HepG2 (cell line): ENCODE data around the gene B3GNT8. TPM values are rescaled to one million over a fixed set of nuclear protein-coding genes. Genes with fewer than 3 reads are reported as not detected.

ENCODE experiments used
- ATM ChIP-seq: fragments of 450-650 bp; IDR thresholded peaks from 2 replicates; pipeline ENCODE4 v1.7.1; 2017; ENCODE audit warnings: mild to moderate bottlenecking, borderline replicate concordance
- CSRNP1 ChIP-seq: sonication (generic); formaldehyde crosslinking; IDR thresholded peaks from 2 replicates; pipeline ENCODE4 v1.8.1; 2023; ENCODE audit warnings: mild to moderate bottlenecking, missing genetic modification reagents
- GATA4 ChIP-seq: sonication (generic); IDR thresholded peaks from 2 replicates; pipeline ENCODE4 v1.6.1; 2016; ENCODE audit warnings: antibody characterized with exemption, low read depth, borderline replicate concordance
- HMGXB3 ChIP-seq: sonication (generic); formaldehyde crosslinking; IDR thresholded peaks from 2 replicates; pipeline ENCODE4 v1.4.0; 2020; ENCODE audit warnings: missing genetic modification reagents, borderline replicate concordance
- NCOA1 ChIP-seq: sonication (generic); formaldehyde crosslinking; IDR thresholded peaks from 2 replicates; pipeline ENCODE4 v1.9.0; 2021; ENCODE audit warnings: missing genetic modification reagents
- REST ChIP-seq, 2 experiments: IDR thresholded peaks; 2 replicates each; pipeline ENCODE4 v1.6.1; 2011 to 2012; ENCODE audit warnings: low read length in 2 of 2, borderline replicate concordance in 1 of 2, low read depth in 1 of 2, mild to moderate bottlenecking in 1 of 2, moderate library complexity in 1 of 2
- SMAD1 ChIP-seq: sonication (generic); formaldehyde crosslinking; IDR thresholded peaks from 2 replicates; pipeline ENCODE4 v1.4.0; 2020; ENCODE audit warnings: missing genetic modification reagents, low read depth, mild to moderate bottlenecking, borderline replicate concordance
- TEAD2 ChIP-seq: sonication (generic); formaldehyde crosslinking; IDR thresholded peaks from 2 replicates; pipeline ENCODE4 v1.9.0; 2021; ENCODE audit warnings: missing genetic modification reagents
- ZBTB38 ChIP-seq: sonication (generic); formaldehyde crosslinking; IDR thresholded peaks from 2 replicates; pipeline ENCODE4 v1.5.1; 2020; ENCODE audit warnings: mild to moderate bottlenecking, missing genetic modification reagents
- ZFP82 ChIP-seq: sonication (generic); formaldehyde crosslinking; IDR thresholded peaks from 2 replicates; pipeline ENCODE4 v1.5.1; 2020; ENCODE audit warnings: mild to moderate bottlenecking, missing genetic modification reagents, borderline replicate concordance
- ZFYVE20 ChIP-seq: sonication (generic); formaldehyde crosslinking; IDR thresholded peaks from 2 replicates; pipeline ENCODE4 v1.8.0; 2023; ENCODE audit warnings: low read depth, mild to moderate bottlenecking, moderate library complexity, missing genetic modification reagents, borderline replicate concordance
- ZKSCAN1 ChIP-seq: fragments of 150-350 bp; IDR thresholded peaks from 2 replicates; pipeline ENCODE4 v1.6.1; 2014; ENCODE audit warnings: low read length
- ZNF687 ChIP-seq: sonication (generic); formaldehyde crosslinking; IDR thresholded peaks from 2 replicates; pipeline ENCODE4 v1.5.1; 2020; ENCODE audit warnings: mild to moderate bottlenecking, missing genetic modification reagents, moderate library complexity
- polyA plus RNA-seq, 8 experiments: library from polyadenylated mRNA; depleted of rRNA in 3 of 8; stranded (reverse) in 7 of 8; unstranded in 1 of 8; fragments of >200 nt; fragmentation: Illumina TruSeq in 4 of 8; extraction: Trizol in 4 of 8; gene quantifications; 2 replicates each; pipeline versions ENCODE4 v1.2.1 to v1.2.3, GENCODE V29; 2011 to 2016; ENCODE audit warnings: low read depth in 4 of 8, missing spikeins in 1 of 8, mixed read lengths in 1 of 8; ENCODE audit not compliant: insufficient read depth in 1 of 8
- total RNA-seq, 5 experiments: library from RNA; depleted of rRNA; stranded (reverse); fragments of >200 nt; fragmentation: Illumina TruSeq; extraction: Trizol; gene quantifications; 2 replicates each; pipeline ENCODE4 v1.2.3, GENCODE V29; 2016; ENCODE audit warnings: low read depth in 1 of 5
- TF ChIP-seq, protein P1 (sequence below): sonication (generic); formaldehyde crosslinking; IDR thresholded peaks from 2 replicates; pipeline ENCODE4 v1.8.0; 2022; ENCODE audit warnings: mild to moderate bottlenecking, missing genetic modification reagents, moderate library complexity

The B3GNT8 gene
- total and polyA plus RNA-seq, 2 of the 13 experiments (the other 11 are each of a cell fraction or from before 2014, with no cell fraction given), result 0.26 to 1.9 TPM

DNA sequence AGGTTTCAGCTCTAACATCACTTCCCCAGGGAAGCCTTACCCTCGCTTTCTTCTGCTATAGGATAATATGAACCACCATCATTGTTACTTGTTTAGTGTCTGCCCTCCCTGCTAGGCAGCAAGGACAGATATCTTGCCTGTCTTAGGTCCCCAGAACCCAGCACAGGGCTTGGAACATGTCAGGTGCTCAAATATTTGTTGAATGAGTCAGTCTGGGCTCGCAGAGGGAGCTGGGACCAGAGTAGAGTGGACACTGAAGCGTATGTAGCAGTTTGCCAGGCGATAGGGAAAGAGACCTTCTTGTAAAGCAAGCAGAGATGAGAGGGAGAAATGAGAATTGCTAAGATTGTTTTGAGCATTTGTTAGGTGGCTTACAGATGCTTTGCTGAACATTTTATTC, 17.9 kb downstream of the B3GNT8 start (continued):
- no peak for TF ChIP-seq HMGXB3 (CRISPR knock-in tag)
- no peak for TF ChIP-seq ZBTB38 (CRISPR knock-in tag)
- TF ChIP-seq, protein P1, sequence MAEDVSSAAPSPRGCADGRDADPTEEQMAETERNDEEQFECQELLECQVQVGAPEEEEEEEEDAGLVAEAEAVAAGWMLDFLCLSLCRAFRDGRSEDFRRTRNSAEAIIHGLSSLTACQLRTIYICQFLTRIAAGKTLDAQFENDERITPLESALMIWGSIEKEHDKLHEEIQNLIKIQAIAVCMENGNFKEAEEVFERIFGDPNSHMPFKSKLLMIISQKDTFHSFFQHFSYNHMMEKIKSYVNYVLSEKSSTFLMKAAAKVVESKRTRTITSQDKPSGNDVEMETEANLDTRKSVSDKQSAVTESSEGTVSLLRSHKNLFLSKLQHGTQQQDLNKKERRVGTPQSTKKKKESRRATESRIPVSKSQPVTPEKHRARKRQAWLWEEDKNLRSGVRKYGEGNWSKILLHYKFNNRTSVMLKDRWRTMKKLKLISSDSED (CRISPR knock-in tag), result no peak
- no peak for TF ChIP-seq ZFP82
- TF ChIP-seq CSRNP1, result no peak
- no peak for TF ChIP-seq SMAD1 (CRISPR knock-in tag)
- no peak for TF ChIP-seq GATA4
- TF ChIP-seq ZFYVE20 (CRISPR knock-in tag), result no peak
- TF ChIP-seq ATM, result no peak
- TF ChIP-seq TEAD2, result no peak
- TF ChIP-seq ZKSCAN1, result no peak
- no peak for TF ChIP-seq REST (IDR thresholded peaks at IDR 0.05; ENCODE audit: borderline replicate concordance in 1 of 2, low read depth in 1 of 2, low read length in 2 of 2)
- no peak for TF ChIP-seq ZNF687
- TF ChIP-seq NCOA1 (CRISPR knock-in tag), result no peak
